Spinal cord (tissue), 10 donors: Measurements from ENCODE around the gene LRWD1. TPM values are rescaled to one million over a fixed set of nuclear protein-coding genes. Genes with fewer than 3 reads are reported as not detected.

Source experiments
- DNase-seq, 6 donors: peaks; one replicate each; pipeline versions ENCODE4 v3.0.0 to v3.0.0-alpha.2; 2013 to 2015; ENCODE audit warnings: low spot score in 6 of 6, low read depth in 4 of 6
- H3K27ac ChIP-seq: one replicate; pipeline ENCODE4 v1.5.1; 2013; ENCODE audit warnings: low read depth, low read length, control low read depth
- H3K27me3 ChIP-seq: one replicate; pipeline ENCODE4 v1.6.1; 2013; ENCODE audit warnings: low read length; ENCODE audit not compliant: control insufficient read depth, insufficient read depth
- H3K36me3 ChIP-seq: one replicate; pipeline ENCODE4 v1.6.1; 2013; ENCODE audit warnings: low read length; ENCODE audit not compliant: control insufficient read depth, insufficient read depth
- H3K4me1 ChIP-seq: one replicate; pipeline ENCODE4 v1.6.1; 2013; ENCODE audit warnings: low read length; ENCODE audit not compliant: control insufficient read depth, insufficient read depth
- H3K4me3 ChIP-seq: one replicate; pipeline ENCODE4 v1.5.1; 2013; ENCODE audit warnings: low read depth, low read length, control low read depth
- H3K9me3 ChIP-seq: one replicate; pipeline ENCODE4 v1.6.1; 2013; ENCODE audit warnings: low read length; ENCODE audit not compliant: control insufficient read depth, insufficient read depth
- WGBS: methylation state at CpG from one replicate; pipeline ENCODE4 v1.1.5; 2013; ENCODE audit warnings: missing lambda C conversion rate; ENCODE audit not compliant: insufficient coverage; 5-methylcytosine and 5-hydroxymethylcytosine counted together
- long read RNA-seq, 4 donors: transcript quantifications; one replicate each; lab custom pipeline, GENCODE V29; 2026
- polyA plus RNA-seq, 2 donors: library from polyadenylated mRNA; unstranded; fragments of 120-200 nt; gene quantifications; one replicate each; pipeline ENCODE4 v1.2.1, GENCODE V29; 2013; ENCODE audit not compliant: insufficient read length in 2 of 2
- total RNA-seq, 2 donors: library from RNA; depleted of rRNA in 1 of 2; stranded (reverse); fragments of 120-200 nt in 1 of 2; fragments of >200 nt in 1 of 2; gene quantifications; one replicate each; pipeline versions ENCODE4 v1.2.3 to v1.2.4, GENCODE V29; 2013 to 2014
- donor health status: healthy.

The LRWD1 gene
- total RNA-seq (10 to 100 TPM; 20.9 to 24.4 TPM), polyA plus RNA-seq (10 to 100 TPM; 42.3 to 48.6 TPM)
- long read RNA-seq, donor 1, partial matches to known transcripts: 5 of 8 reads
- long read RNA-seq, donor 1, other reads (novel, unspliced or antisense): 0 of 8 reads
- long read RNA-seq, donor 2, partial matches to known transcripts: 28 of 104 reads
- long read RNA-seq, donor 2, other reads (novel, unspliced or antisense): 74 of 104 reads
- long read RNA-seq, donor 3, partial matches to known transcripts: 8 of 11 reads
- long read RNA-seq, donor 3, other reads (novel, unspliced or antisense): 0 of 11 reads
- long read RNA-seq, donor 4, partial matches to known transcripts: 0 of 4 reads
- long read RNA-seq, donor 4, other reads (novel, unspliced or antisense): 0 of 4 reads

DNA sequence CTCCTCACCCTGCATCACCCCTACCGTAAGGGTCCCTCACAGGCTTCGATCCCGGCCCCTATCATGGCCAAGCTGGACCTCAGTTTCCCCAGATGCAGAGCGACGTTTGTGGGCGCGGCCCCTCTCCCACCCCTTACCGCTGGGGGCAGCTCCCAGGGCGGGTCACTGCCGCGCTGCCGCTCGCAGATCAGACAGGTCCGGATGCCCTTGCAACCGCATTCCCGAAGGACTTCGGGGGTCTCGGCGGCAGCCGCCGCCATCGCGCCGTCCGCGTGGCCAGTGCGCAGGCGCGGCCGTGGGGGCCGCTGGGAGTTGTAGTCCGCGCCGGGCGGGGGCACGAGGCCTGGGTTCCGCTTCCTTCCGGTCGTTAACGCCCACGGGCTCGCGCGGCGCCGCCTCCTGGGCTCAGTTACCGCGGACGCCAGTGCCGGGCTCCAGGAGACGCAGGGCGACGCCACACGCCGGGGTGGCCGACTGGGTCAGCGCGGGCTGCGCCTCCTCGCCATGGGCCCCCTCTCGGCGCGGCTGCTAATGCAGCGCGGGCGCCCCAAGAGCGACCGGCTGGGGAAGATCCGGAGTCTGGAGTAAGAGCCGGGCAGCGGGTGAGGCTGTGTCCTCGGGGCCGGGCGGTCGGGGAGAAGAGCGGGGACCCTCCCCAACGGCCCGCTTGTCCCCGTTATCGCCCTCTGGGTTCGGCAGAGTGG, at the start of gene LRWD1, which contains the start of gene ALKBH4:
TSS of gene LRWD1 (plus strand) at position 408 of the 704 bp plus-strand sequence. CDS start at position 505, 97 bp downstream.
TSS of gene ALKBH4 (minus strand) at position 287 of the 704 bp plus-strand sequence. CDS start at position 260, 27 bp downstream.
- DNase-seq: peak; percentile 76 to 97 (median 88)
- Histone ChIP-seq H3K27ac (peak within 1 kb of the TSS; percentile 57), H3K4me3 (peak within 1 kb of the TSS; percentile 99), H3K36me3 (peaks cover 63% of the 10 kb centered on the region), H3K4me1 (peaks cover 37% of the 10 kb centered on the region), H3K27me3 (no peaks in the 10 kb centered on the region), H3K9me3 (no peaks in the 10 kb centered on the region)
- WGBS: under 1% methylated on average over 81 of the region's 81 CpGs

DNA sequence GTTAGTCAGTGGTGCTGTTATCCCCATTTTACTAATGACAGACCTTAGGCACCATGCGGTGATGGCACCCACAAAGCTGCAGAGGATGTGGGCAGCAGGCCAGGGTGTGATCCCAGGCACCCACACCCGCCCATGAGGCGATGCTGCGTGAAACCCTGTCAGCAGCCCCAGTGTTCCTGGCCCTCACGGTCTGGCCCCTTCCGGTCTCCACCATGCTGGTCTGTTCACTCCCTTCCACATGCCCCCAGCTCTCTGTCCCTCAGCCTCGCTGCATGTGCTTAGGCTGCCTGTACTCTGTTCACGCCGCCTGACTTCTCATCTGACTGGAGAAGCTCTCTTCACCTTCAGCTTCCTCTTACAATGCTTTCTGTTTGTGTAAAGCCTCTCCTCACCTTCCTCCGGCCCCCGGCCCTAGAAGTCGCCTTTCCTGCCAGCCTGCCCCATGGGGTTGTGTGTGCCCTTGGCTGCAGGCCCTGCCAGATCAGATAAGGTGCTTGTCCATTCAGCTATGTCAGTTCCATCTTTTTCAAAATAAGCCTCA, 49.0 kb upstream of the LRWD1 start:
- no peaks in the 10 kb centered on the region for H3K9me3 ChIP-seq
- 90% methylated on average over 12 of the region's 12 CpGs for WGBS
- no peak overlapping the region for H3K27ac ChIP-seq
- H3K4me3 ChIP-seq: no peak overlapping the region
- peaks cover 78% of the 10 kb centered on the region for H3K36me3 ChIP-seq
- no peak for DNase-seq
- H3K4me1 ChIP-seq: no peaks in the 10 kb centered on the region
- H3K27me3 ChIP-seq: no peaks in the 10 kb centered on the region

DNA sequence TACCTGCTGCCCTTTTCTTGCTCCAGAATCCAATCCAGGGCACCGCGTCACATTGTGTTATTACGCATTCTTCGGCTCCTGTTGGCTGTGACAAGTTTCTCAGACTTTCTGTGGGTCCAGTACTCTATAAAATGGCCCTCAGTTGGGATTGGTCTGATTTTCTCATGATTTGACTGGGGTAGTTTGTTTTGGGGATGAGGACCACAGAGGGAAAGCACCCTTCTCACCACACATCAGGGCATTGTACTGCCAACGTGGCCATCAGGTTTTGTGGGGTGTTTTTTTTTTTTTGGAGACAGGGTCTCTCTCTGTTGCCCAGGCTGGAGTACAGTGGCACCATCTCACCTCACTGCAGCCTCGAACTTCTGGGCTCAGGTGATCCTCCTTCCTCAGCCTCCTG, 48.4 kb upstream of the LRWD1 start:
- Histone ChIP-seq H3K9me3 (no peaks in the 10 kb centered on the region), H3K4me3 (no peak overlapping the region), H3K4me1 (no peaks in the 10 kb centered on the region), H3K27ac (no peak overlapping the region), H3K27me3 (no peaks in the 10 kb centered on the region), H3K36me3 (peaks cover 78% of the 10 kb centered on the region)
- no peak for DNase-seq
- 97% methylated on average over 4 of the region's 6 CpGs for WGBS

DNA sequence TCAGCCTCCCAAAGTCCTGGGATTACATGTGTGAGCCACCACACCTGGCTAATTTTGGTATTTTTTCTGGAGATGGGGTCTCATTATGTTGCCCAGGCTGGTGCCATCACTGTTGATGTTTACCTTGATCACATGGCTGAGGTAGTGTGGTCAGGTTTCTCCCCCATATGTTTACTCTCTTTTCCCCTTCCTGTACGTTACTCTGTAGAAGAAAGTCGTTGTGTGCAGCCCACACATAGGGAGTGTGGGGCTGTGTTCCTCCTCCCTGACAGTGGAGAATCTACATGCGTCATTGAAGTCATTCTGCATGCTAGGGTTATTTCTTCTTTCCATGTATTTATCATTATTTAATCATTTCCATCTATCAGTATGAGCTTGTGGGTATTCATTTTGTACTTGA, 47.7 kb upstream of the LRWD1 start:
- DNase-seq: no peak
- H3K27ac ChIP-seq: no peak overlapping the region
- no peaks in the 10 kb centered on the region for H3K27me3 ChIP-seq
- H3K4me3 ChIP-seq: no peak overlapping the region
- H3K36me3 ChIP-seq: peaks cover 76% of the 10 kb centered on the region
- no peaks in the 10 kb centered on the region for H3K9me3 ChIP-seq
- no peaks in the 10 kb centered on the region for H3K4me1 ChIP-seq
- no CpG with 5 or more reads among the region's 3 CpGs for WGBS

DNA sequence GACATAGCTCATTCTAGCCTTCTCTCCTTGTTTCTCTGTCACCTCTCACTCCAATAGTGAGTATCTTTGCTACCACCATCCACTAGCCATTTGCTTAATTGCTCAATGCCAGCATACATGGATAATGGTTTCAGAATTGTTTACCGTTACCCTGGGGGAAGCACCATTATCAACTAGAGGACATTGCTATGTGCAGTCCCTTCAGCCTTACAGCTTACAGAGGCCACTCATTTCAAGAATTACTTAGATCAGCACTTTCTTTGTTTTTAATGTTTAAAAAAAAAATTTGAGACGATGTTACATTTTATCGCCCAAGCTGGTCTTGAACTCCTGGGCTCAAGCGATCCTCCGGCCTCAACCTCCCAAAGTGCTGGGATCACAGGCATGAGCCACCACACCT, 46.2 kb upstream of the LRWD1 start:
- H3K4me3 ChIP-seq: no peak overlapping the region
- H3K9me3 ChIP-seq: no peaks in the 10 kb centered on the region
- WGBS: 100% methylated on average over 3 of the region's 5 CpGs
- no peaks in the 10 kb centered on the region for H3K4me1 ChIP-seq
- H3K36me3 ChIP-seq: peaks cover 79% of the 10 kb centered on the region
- H3K27ac ChIP-seq: no peak overlapping the region
- no peaks in the 10 kb centered on the region for H3K27me3 ChIP-seq
- DNase-seq: no peak

DNA sequence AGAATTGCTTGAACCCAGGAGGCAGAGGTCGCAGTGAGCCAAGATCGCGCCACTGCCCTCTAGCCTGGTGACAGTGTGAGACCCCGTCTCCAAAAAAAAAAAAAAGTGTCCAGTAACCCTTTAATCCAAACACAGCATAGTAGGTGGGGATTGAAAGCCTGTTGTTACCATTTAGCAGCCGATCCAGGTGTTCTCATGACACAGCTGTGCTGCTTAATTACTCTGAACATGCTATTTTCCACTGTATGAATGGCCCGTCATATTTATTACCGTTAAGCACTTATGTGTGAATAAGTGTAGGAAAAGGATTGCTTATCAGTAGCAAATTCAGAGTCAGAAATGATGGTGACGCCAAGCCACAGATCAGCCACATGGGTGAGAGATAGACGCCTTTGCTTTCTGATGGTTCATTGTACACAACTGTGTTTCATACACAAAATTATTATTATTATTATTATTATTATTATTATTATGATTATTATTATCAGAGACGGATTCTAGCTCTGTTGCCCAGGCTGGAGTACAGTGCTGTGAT, 43.0 kb upstream of the LRWD1 start:
- peaks cover 11% of the 10 kb centered on the region for H3K4me1 ChIP-seq
- H3K27me3 ChIP-seq: no peaks in the 10 kb centered on the region
- no peak for DNase-seq
- 100% methylated on average over 1 of the region's 10 CpGs for WGBS
- H3K4me3 ChIP-seq: no peak overlapping the region
- H3K27ac ChIP-seq: no peak overlapping the region
- H3K36me3 ChIP-seq: peaks cover 86% of the 10 kb centered on the region
- H3K9me3 ChIP-seq: no peaks in the 10 kb centered on the region

DNA sequence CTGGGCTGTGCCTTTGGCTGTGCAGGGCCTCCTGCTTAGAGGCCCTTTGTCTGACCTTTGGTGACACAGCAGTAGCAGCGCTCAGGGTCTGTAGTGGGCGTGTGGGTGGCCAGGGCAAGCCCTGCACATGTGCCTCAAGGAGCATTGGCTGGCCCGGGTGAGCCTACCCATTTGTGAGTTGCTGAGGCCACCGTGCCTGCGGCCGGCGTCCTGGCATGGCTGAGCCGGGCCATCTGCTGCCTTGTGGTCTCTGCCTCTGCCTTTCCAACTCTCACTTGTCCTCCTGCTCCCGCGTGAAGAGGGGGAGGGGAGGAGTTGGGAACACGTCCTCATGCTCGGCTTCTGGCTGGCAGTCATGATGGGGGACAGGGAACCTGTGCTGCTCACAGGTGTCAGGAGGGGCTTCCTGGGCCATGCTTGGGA, 40.6 kb upstream of the LRWD1 start:
- no peak for DNase-seq
- peaks cover 82% of the 10 kb centered on the region for H3K36me3 ChIP-seq
- no peaks in the 10 kb centered on the region for H3K9me3 ChIP-seq
- no peak overlapping the region for H3K4me3 ChIP-seq
- H3K27me3 ChIP-seq: no peaks in the 10 kb centered on the region
- WGBS: 60% methylated on average over 10 of the region's 12 CpGs
- H3K27ac ChIP-seq: no peak overlapping the region
- H3K4me1 ChIP-seq: peaks cover 11% of the 10 kb centered on the region

DNA sequence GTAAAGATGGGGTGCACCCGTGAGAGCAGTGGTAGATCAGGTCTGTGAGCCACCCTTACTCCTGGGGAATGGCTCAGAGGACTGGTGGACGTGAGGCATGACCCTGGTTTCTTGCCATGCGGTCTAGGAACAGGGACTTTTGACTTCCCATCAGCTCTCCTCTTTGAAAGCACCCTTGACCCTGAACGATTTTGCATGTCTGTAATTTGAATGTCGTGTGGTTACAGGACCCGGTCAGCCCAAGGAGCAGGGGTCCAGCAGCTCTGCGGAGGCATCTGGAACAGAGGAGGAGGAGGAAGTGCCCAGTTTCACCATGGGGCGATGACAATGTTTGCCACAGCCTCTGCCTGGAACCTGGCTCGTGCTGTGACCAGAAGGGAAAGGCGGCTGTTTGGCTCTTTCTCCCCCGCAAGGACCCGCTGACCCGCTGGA, 40.0 kb upstream of the LRWD1 start:
- no peak overlapping the region for H3K27ac ChIP-seq
- 89% methylated on average over 12 of the region's 13 CpGs for WGBS
- H3K27me3 ChIP-seq: no peaks in the 10 kb centered on the region
- H3K9me3 ChIP-seq: no peaks in the 10 kb centered on the region
- H3K36me3 ChIP-seq: peaks cover 82% of the 10 kb centered on the region
- peaks cover 11% of the 10 kb centered on the region for H3K4me1 ChIP-seq
- DNase-seq: no peak
- H3K4me3 ChIP-seq: no peak overlapping the region

DNA sequence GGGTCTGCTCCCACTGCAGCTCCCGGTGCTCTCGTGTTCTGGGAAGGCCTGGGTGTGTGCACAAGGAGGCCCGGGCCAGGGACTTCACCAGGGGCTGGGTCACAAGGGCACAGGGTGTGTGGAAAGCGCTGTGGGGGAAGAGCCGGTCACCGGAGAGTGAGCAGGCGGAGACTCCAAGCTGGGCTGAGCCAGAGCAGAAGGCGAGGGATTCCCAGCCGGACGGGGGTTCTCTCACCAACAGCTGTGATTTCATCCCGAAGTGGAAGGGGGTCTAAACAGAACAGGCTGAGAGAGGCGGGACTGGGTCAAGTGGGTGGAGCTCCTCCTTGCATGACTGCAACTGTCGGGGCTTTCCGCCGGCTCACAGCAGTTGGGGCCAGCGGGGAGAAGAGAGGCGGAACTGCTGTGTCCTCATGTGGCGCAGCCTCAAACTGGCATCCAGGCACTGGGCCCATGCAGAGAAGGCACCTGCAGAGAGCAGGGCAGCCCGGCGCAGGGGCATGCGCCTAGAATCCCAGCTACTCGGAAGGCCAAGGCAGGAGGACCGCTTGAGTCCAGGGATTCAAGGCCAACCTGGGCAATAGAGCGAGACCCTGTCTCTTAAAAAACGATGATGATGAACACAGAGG, 39.0 kb upstream of the LRWD1 start:
- 74% methylated on average over 25 of the region's 25 CpGs for WGBS
- H3K27ac ChIP-seq: no peak overlapping the region
- H3K36me3 ChIP-seq: peaks cover 76% of the 10 kb centered on the region
- DNase-seq: no peak
- H3K4me3 ChIP-seq: no peak overlapping the region
- H3K4me1 ChIP-seq: peaks cover 11% of the 10 kb centered on the region
- no peaks in the 10 kb centered on the region for H3K9me3 ChIP-seq
- no peaks in the 10 kb centered on the region for H3K27me3 ChIP-seq
